ENCODE data around the gene NEK4.
"Not testable (repeated sequence)": the region's sequence is repeated elsewhere in the genome, so short reads cannot be mapped to it uniquely, and the experiment has no call there.

NEK4 gene

GRCh38 chr3:52695798-52696671, 74.7 kb downstream of the NEK4 start:
- no peak for DNase-seq

GRCh38 chr3:52694528-52695189, 76.1 kb downstream of the NEK4 start:
- no peak for DNase-seq

DNA sequence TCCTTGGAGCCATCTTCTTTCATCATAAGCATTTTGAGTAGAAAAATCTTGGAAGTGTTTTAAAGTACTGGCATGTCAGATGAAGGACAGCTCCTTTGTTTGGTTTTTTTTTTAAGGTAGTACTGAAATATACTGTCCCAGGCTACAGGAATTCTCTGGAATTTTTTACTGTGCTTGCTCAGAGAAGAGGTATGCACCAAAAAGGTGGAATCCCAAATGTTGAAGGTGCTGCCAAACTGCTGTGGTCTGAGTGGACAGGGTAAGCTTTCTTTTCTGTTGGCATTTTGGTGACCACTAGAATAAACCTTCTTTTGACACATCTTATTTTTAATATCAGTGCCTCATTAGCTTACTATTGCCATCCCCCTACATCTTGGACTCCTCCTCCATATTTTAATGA, 77.7 kb downstream of the NEK4 start:
- no peak for DNase-seq

- DNase-seq = no peak
Observed at GRCh38 chr3:52690560-52690959, 80.2 kb downstream of the NEK4 start.

GRCh38 chr3:52689151-52689550, 81.6 kb downstream of the NEK4 start:
- DNase-seq = no peak

DNA sequence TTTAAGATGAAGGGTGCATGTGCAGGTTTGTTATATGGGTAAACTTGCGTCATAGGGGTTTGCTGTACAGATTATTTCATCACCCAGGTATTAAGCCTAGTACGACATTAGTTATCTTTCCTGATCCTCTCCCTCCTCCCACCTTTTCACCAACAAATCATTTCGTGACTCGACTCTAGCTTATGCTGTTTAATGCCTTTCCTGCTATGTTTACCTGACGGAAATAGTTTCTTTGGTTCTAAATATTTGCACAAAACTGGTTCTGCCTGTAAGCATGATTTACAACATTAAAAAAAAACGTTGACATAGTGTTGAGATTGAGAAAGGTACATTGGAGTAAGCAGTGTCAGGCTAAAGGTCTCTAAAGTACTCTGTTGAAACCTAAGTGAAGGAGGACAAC, 82.5 kb downstream of the NEK4 start:
- no peak for DNase-seq

GRCh38 chr3:52685709-52686691, 84.7 kb downstream of the NEK4 start, which contains the start of the genes GNL3 and PBRM1:
TSS of gene GNL3 (plus strand) at chr3:52686032. CDS start at chr3:52686093, 61 bp downstream.
TSS of gene PBRM1 (minus strand) at chr3:52685913.
- DNase-seq = peak; percentile 94

DNA sequence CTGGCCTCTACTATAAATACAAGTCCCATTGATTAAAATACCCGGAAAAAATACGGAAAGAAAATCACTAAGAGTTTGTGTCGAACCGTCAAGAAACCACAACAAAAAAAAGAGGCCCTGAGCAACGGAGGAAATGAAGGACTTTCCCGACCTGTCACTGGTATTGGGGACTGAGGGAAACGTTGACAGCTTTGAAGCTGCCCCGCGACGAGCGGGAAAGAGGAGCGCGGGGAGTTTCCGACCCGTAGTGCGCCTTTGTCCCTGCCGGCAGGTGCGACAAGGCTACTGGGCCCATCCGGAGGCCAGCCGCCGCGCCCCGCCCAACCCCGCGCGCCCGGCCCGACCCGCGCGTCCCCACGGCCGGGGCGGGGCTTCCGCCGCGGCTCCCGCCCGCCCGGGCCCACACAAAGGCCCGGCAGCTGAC, 85.4 kb downstream of the NEK4 start:
- DNase-seq = peak; percentile 83 to 87

DNA sequence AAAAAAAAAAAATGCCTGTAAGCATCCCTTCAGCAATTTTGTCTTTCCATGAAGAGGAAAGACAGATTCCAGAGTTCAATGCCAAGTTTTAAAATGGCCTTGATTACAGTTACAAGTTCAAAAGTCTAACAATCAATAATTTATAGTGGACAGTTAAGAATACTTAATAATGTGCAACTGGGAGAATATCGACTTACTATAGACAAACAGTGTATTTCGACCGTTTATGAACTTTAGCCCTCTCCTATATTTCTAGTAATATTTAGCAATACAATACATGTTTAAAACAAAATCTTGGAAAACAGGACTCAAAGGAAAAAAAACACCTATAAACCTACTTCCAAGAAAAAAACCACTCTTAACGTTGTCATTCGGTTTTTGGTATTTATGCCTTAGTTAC, 86.6 kb downstream of the NEK4 start:
- no peak for DNase-seq

- DNase-seq = no peak
Observed at GRCh38 chr3:52683611-52684010, 87.1 kb downstream of the NEK4 start.

GRCh38 chr3:52682016-52682415, 88.7 kb downstream of the NEK4 start:
- DNase-seq = no peak

- no peak for DNase-seq
Observed at GRCh38 chr3:52681596-52681995, 89.1 kb downstream of the NEK4 start.

DNA sequence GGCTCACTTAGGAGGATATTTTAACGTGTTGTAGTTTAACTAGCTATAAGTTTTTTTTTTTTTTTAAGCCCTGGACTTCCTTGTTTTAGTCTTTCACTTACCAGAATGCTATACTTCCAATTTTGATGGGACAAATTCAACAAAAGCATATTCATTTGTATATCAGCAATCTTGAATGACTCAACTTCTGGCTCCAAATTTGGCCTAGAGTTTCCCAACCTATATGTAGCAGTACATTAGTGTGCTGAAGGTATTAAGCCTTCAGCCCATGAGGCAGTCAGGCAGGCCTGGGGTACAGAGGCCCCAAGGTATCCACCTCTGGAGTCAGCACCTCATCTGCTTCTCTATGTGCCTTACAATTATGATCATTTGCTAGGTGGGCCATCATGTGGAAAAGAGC, 90.9 kb downstream of the NEK4 start:
- no peak for DNase-seq

GRCh38 chr3:52679199-52679538, 91.6 kb downstream of the NEK4 start:
- DNase-seq = no peak

- no peak for DNase-seq
Observed at GRCh38 chr3:52678265-52679198, 92.2 kb downstream of the NEK4 start.

DNA sequence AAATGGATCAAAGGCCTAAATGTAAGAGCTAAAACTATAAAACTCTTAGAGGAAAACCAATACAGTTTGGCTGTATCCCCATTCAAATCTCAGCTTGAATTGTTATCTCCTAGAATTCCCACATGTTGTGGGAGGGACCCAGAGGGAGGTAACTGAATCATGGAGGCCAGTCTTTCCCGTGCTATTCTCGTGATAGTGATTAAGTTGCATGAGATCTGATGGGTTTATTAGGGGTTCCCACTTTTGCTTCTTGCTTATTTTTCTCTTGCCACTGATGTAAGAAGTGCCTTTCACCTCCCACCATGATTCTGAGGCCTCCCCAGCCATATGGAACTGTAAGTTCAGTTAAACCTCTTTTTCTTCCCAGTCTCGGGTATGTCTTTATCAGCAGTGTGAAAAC, 94.5 kb downstream of the NEK4 start:
- not testable (repeated sequence) for DNase-seq

- no peak for DNase-seq
Observed at GRCh38 chr3:52671676-52672075, 99.1 kb downstream of the NEK4 start.

DNA sequence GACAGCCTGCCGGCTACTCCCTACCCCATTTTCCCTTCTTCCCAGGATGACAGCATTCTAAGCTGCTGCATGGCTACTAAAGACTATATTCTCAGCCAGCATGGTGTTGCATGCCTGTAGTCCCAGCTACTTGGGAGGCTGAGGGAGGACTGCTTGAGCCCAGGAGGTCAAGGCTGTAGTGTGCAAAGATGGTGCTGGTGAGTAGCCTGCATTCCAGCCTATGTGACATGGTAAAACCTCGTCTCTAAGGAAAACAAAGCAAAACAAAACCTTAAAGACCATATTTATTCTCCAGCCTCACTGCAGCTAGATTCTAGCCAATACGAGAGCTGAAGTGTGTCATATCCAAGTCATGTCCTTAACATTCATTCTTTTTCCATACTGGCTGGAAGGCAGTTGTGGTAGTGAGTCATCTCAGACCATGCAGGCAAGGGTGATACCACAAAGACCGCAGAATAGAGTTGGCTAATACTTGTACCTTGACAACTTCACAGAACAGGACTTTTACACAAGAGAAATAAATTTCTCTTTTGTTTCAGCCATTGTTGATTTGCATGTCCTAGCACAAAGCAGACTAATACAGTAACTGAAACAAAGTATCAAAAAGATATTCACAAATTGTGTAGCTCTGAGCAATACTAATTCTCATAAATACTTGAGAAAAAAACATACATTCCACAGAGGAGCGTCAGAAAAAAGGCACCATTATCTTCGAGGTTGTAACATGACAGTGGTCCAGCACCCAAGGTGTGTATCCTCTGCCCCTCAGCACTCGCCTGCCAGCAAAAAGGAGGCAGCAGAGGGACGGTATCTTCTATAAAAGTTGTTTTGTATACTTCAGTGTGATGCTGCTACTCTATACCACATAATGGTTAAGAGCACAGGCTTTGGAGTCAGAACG, 99.9 kb downstream of the NEK4 start:
- DNase-seq = peak; percentile 26 to 39

DNA sequence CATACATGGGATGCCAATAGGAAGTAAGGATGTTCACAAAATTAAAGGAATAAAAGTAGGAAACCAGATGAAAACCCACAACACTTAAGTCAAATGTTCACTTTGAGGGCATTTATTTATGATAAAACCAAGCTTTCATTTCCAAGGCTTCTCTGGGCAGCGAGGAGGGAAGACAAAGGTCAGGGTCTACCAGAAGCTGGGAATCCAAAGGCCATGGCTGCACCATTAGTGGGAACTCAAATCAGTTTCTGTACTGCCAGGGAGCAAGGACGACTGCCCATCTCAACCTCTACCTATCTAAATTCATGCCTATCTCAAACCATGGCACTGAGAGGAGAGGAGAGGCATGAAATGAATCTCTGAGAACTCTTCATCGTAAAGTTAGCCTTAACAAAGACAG, 107.6 kb downstream of the NEK4 start:
- no peak for DNase-seq

GRCh38 chr3:52660046-52660445, 110.7 kb downstream of the NEK4 start:
- no peak for DNase-seq
